HG03521 (cell line): Measurements from ENCODE around the gene CTSD.

Experiments
- ATAC-seq: cut with Tn5 transposase; IDR thresholded peaks from one replicate; pipeline ENCODE4 v1.9.1; 2021; ENCODE audit warnings: mild to moderate bottlenecking, moderate library complexity; ENCODE audit not compliant: unreplicated experiment

CTSD gene

GRCh38 chr11:1732418-1733008, 31.2 kb downstream of the CTSD start:
- ATAC-seq = no peak

GRCh38 chr11:1731451-1732059, 32.2 kb downstream of the CTSD start:
- ATAC-seq = no peak

GRCh38 chr11:1730059-1730629, 33.6 kb downstream of the CTSD start:
- ATAC-seq = no peak

- ATAC-seq = no peak
Observed at GRCh38 chr11:1729692-1730011, 34.1 kb downstream of the CTSD start.

GRCh38 chr11:1728931-1729691, 34.6 kb downstream of the CTSD start:
- no peak for ATAC-seq

- no peak for ATAC-seq
Observed at GRCh38 chr11:1728301-1728700, 35.4 kb downstream of the CTSD start.

GRCh38 chr11:1727861-1728260, 35.9 kb downstream of the CTSD start:
- ATAC-seq = no peak

- ATAC-seq = no peak
Observed at GRCh38 chr11:1727096-1727690, 36.5 kb downstream of the CTSD start.

GRCh38 chr11:1719781-1720180, 43.9 kb downstream of the CTSD start:
- ATAC-seq = no peak

- no peak for ATAC-seq
Observed at GRCh38 chr11:1718326-1718725, 45.4 kb downstream of the CTSD start.

- ATAC-seq = no peak
Observed at GRCh38 chr11:1717745-1718144, 46.0 kb downstream of the CTSD start.

GRCh38 chr11:1714908-1715885, 48.5 kb downstream of the CTSD start:
- ATAC-seq = no peak

- no peak for ATAC-seq
Observed at GRCh38 chr11:1708716-1709115, 55.0 kb downstream of the CTSD start.

- ATAC-seq = no peak
Observed at GRCh38 chr11:1707751-1708150, 56.0 kb downstream of the CTSD start.

- ATAC-seq = no peak
Observed at GRCh38 chr11:1706634-1707400, 56.9 kb downstream of the CTSD start.

GRCh38 chr11:1705126-1706052, 58.3 kb downstream of the CTSD start:
- no peak for ATAC-seq

GRCh38 chr11:1703146-1703545, 60.6 kb downstream of the CTSD start:
- ATAC-seq = no peak
